H9 (cell line): Measurements from ENCODE around the gene COL4A2. TPM values are rescaled to one million over a fixed set of nuclear protein-coding genes. Genes with fewer than 3 reads are reported as not detected.

Experiments
- DNase-seq: peaks from one replicate; pipeline ENCODE4 v3.0.0-alpha.2; 2017
- H2AFZ ChIP-seq: one replicate; pipeline ENCODE4 v1.6.1; 2013; ENCODE audit warnings: mild to moderate bottlenecking, low read length, control low read depth, moderate library complexity
- H2AK5ac ChIP-seq: 2 replicates; pipeline ENCODE4 v1.6.1; 2013; ENCODE audit warnings: low read length, control low read depth, mixed read lengths; ENCODE audit not compliant: insufficient read length
- H2BK120ac ChIP-seq: one replicate; pipeline ENCODE4 v1.6.1; 2013; ENCODE audit warnings: low read depth, mild to moderate bottlenecking, low read length, control low read depth, inconsistent platforms; ENCODE audit not compliant: poor library complexity, severe bottlenecking
- H2BK12ac ChIP-seq: 2 replicates; pipeline ENCODE4 v1.6.1; 2013; ENCODE audit warnings: low read length, control low read depth, mixed read lengths, low read depth; ENCODE audit not compliant: insufficient read length
- H2BK15ac ChIP-seq: 2 replicates; pipeline ENCODE4 v1.6.1; 2013; ENCODE audit warnings: low read depth, low read length, control low read depth
- H2BK20ac ChIP-seq: one replicate; pipeline ENCODE4 v1.6.1; 2013; ENCODE audit warnings: low read depth, mild to moderate bottlenecking, low read length, control low read depth, inconsistent platforms; ENCODE audit not compliant: poor library complexity, severe bottlenecking
- H2BK5ac ChIP-seq: 2 replicates; pipeline ENCODE4 v1.6.1; 2013; ENCODE audit warnings: low read length, control low read depth, mixed read lengths; ENCODE audit not compliant: insufficient read length
- H3K14ac ChIP-seq: 2 replicates; pipeline ENCODE4 v1.6.1; 2013; ENCODE audit warnings: low read length, control low read depth; ENCODE audit not compliant: insufficient read depth
- H3K18ac ChIP-seq: 2 replicates; pipeline ENCODE4 v1.6.1; 2013; ENCODE audit warnings: low read depth, mild to moderate bottlenecking, mixed read lengths, low read length, control low read depth; ENCODE audit not compliant: insufficient read length
- H3K23ac ChIP-seq: 2 replicates; pipeline ENCODE4 v1.6.1; 2013; ENCODE audit warnings: low read length, control low read depth, mixed read lengths, low read depth; ENCODE audit not compliant: insufficient read length
- H3K23me2 ChIP-seq: 2 replicates; pipeline ENCODE4 v1.6.1; 2013; ENCODE audit warnings: low read depth, mild to moderate bottlenecking, mixed read lengths, low read length, control low read depth; ENCODE audit not compliant: insufficient read length, poor library complexity, severe bottlenecking
- H3K27ac ChIP-seq: 2 replicates; pipeline ENCODE4 v1.5.1; 2013; ENCODE audit warnings: low read length, control low read depth, mixed read lengths, low read depth; ENCODE audit not compliant: insufficient read length
- H3K27me3 ChIP-seq: 2 replicates; pipeline ENCODE4 v1.6.1; 2013; ENCODE audit warnings: low read length, control low read depth, inconsistent platforms; ENCODE audit not compliant: insufficient read depth
- H3K4ac ChIP-seq: 2 replicates; pipeline ENCODE4 v1.6.1; 2013; ENCODE audit warnings: low read depth, mild to moderate bottlenecking, control low read depth, inconsistent platforms, low read length, moderate library complexity
- H3K4me1 ChIP-seq: 2 replicates; pipeline ENCODE4 v1.6.1; 2013; ENCODE audit warnings: low read length, control low read depth, inconsistent platforms; ENCODE audit not compliant: insufficient read depth
- H3K4me2 ChIP-seq: 2 replicates; pipeline ENCODE4 v1.6.1; 2013; ENCODE audit warnings: low read length, control low read depth, mixed read lengths; ENCODE audit not compliant: insufficient read length, insufficient read depth
- H3K56ac ChIP-seq: 2 replicates; pipeline ENCODE4 v1.6.1; 2013; ENCODE audit warnings: low read depth, mild to moderate bottlenecking, mixed read lengths, low read length, control low read depth; ENCODE audit not compliant: insufficient read length
- H3K79me1 ChIP-seq: 2 replicates; pipeline ENCODE4 v1.6.1; 2013; ENCODE audit warnings: low read depth, mild to moderate bottlenecking, moderate library complexity, low read length, control low read depth, inconsistent platforms; ENCODE audit not compliant: insufficient read depth, poor library complexity, severe bottlenecking
- H3K79me2 ChIP-seq: 2 replicates; pipeline ENCODE4 v1.6.1; 2013; ENCODE audit warnings: low read length, control low read depth, inconsistent platforms; ENCODE audit not compliant: insufficient read depth
- H3K9ac ChIP-seq: 2 replicates; pipeline ENCODE4 v1.6.1; 2013; ENCODE audit warnings: low read length, control low read depth, mixed read lengths; ENCODE audit not compliant: insufficient read length; ENCODE audit errors: extremely low read depth
- H3K9me3 ChIP-seq: one replicate; pipeline ENCODE4 v1.6.1; 2013; ENCODE audit warnings: low read depth, low read length, inconsistent platforms; ENCODE audit not compliant: control insufficient read depth
- H3T11ph ChIP-seq: one replicate; pipeline ENCODE4 v1.6.1; 2013; ENCODE audit warnings: mild to moderate bottlenecking, low read length, control low read depth, inconsistent platforms
- H4K20me1 ChIP-seq: one replicate; pipeline ENCODE4 v1.6.1; 2013; ENCODE audit not compliant: control insufficient read depth, insufficient read length, insufficient read depth
- H4K5ac ChIP-seq: 2 replicates; pipeline ENCODE4 v1.6.1; 2013; ENCODE audit warnings: low read depth, mild to moderate bottlenecking, mixed read lengths, low read length, control low read depth; ENCODE audit not compliant: insufficient read length
- H4K8ac ChIP-seq: replicated peaks from 2 replicates; pipeline ENCODE4 v1.6.1; 2013; ENCODE audit warnings: low read length, control low read depth, mixed read lengths, low read depth; ENCODE audit not compliant: insufficient read length
- H4K91ac ChIP-seq: 2 replicates; pipeline ENCODE4 v1.6.1; 2013; ENCODE audit warnings: low read depth, mild to moderate bottlenecking, moderate library complexity, mixed read lengths, low read length, control low read depth; ENCODE audit not compliant: insufficient read length
- H3K27ac Mint-ChIP-seq, 3 experiments: 2 replicates in 2 of 3; 3 replicates in 1 of 3; pipeline ENCODE4 v1.8.0; 2020 to 2021; ENCODE audit warnings: mixed read lengths in 3 of 3, mild to moderate bottlenecking in 1 of 3, moderate library complexity in 1 of 3
- H3K27me3 Mint-ChIP-seq: 2 replicates; pipeline ENCODE4 v1.8.0; 2021; ENCODE audit warnings: low read depth, mild to moderate bottlenecking, moderate library complexity, mixed read lengths
- H3K36me3 Mint-ChIP-seq, 3 experiments: 2 replicates in 2 of 3; 3 replicates in 1 of 3; pipeline ENCODE4 v1.8.0; 2020 to 2021; ENCODE audit warnings: low read depth in 3 of 3, mixed read lengths in 3 of 3; ENCODE audit not compliant: insufficient read depth in 1 of 3
- H3K4me1 Mint-ChIP-seq, 2 experiments: 2 replicates each; pipeline ENCODE4 v1.8.0; 2020; ENCODE audit warnings: mixed read lengths in 2 of 2
- H3K4me3 Mint-ChIP-seq, 2 experiments: 2 replicates in 1 of 2; 3 replicates in 1 of 2; pipeline ENCODE4 v1.8.0; 2020 to 2021; ENCODE audit warnings: mild to moderate bottlenecking in 2 of 2, mixed read lengths in 2 of 2, moderate library complexity in 1 of 2
- H3K9me3 Mint-ChIP-seq, 2 experiments: 2 replicates in 1 of 2; 3 replicates in 1 of 2; pipeline ENCODE4 v1.8.0; 2020; ENCODE audit warnings: mild to moderate bottlenecking in 2 of 2, mixed read lengths in 2 of 2, moderate library complexity in 1 of 2
- WGBS: extraction: QIAGEN DNeasy Blood & Tissue Kit; methylation state at CpG from one replicate; pipeline ENCODE4 v1.1.7; 2013; ENCODE audit warnings: missing lambda C conversion rate, low lambda C conversion rate, mixed read lengths; ENCODE audit not compliant: insufficient read length; ENCODE audit errors: extremely low coverage; 5-methylcytosine and 5-hydroxymethylcytosine counted together
- total RNA-seq: library from RNA; stranded (reverse); gene quantifications from 2 replicates; pipeline ENCODE4 v1.2.1, GENCODE V29; 2021
- TF ChIP-seq, protein P1 (sequence below): fragments of 200-600 bp; sonication (generic); conservative IDR thresholded peaks from 3 replicates; pipeline ENCODE4 v1.8.0; 2021; ENCODE audit warnings: antibody characterized with exemption, mild to moderate bottlenecking

Gene COL4A2
- total RNA-seq, 1 experiment from 2014 or later = 76.5 TPM

DNA sequence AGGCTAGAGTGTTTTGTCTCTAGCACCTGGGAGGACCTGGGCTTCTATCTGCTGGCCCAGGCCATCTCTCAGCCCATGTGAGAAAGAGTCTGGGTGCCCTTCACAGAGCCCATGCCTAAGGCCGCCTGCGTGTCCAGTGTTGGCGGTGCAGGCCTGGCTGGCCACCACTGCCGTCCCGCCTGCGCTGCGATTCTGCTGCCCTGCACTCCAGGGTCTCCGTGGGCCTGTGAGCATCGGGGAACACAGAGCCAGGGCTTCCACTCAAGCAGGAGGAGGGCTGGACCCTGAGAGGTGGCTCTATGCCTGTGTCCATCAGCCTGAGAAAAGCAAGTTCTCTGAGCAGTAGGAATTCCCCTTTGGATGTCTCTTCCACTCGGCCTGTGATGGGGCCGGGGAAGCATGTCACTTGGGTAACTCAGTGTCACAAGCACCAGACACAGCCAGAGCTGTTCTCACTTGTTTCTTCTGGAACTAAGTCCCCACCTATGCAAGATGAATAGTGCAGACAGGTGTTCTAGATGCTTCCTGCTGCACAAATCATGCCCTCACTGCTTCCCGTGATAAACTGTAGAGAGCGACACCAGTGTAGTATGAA lies 160.5 kb downstream of the COL4A2 start:
- Mint-ChIP-seq H3K27me3 (no peaks in the 10 kb centered on the region), H3K4me3 (no peak overlapping the region), H3K4me1 (peaks cover 17 to 19% of the 10 kb centered on the region in 2 experiments), H3K27ac (peak overlapping the region in 1 of 3 experiments; percentile 88; a peak in 3 of 7 replicates), H3K36me3 (peaks cover 12 to 53% (median 44%) of the 10 kb centered on the region in 3 experiments; a peak in 6 of 7 replicates), H3K9me3 (no peaks in the 10 kb centered on the region)
- H3K23me2 ChIP-seq = no peaks in the 10 kb centered on the region
- no peak overlapping the region for H3K9ac ChIP-seq
- H3K4me1 ChIP-seq = no peaks in the 10 kb centered on the region
- no peak overlapping the region for H3K4ac ChIP-seq
- no peak overlapping the region for H4K5ac ChIP-seq
- no peaks in the 10 kb centered on the region for H3K79me2 ChIP-seq
- H3K18ac ChIP-seq = no peak overlapping the region
- no CpG with 5 or more reads among the region's 13 CpGs for WGBS
- H2AFZ ChIP-seq = no peak overlapping the region
- H3K79me1 ChIP-seq = no peaks in the 10 kb centered on the region
- no peak overlapping the region for H4K91ac ChIP-seq
- no peak overlapping the region for H2BK120ac ChIP-seq
- H3K27me3 ChIP-seq = no peaks in the 10 kb centered on the region
- H2BK5ac ChIP-seq = no peak overlapping the region
- H3K23ac ChIP-seq = no peak overlapping the region
- no peaks in the 10 kb centered on the region for H4K20me1 ChIP-seq
- H2BK15ac ChIP-seq = no peak overlapping the region
- no peak overlapping the region for H3K4me2 ChIP-seq
- H4K8ac ChIP-seq = no peak overlapping the region
- TF ChIP-seq, protein P1, sequence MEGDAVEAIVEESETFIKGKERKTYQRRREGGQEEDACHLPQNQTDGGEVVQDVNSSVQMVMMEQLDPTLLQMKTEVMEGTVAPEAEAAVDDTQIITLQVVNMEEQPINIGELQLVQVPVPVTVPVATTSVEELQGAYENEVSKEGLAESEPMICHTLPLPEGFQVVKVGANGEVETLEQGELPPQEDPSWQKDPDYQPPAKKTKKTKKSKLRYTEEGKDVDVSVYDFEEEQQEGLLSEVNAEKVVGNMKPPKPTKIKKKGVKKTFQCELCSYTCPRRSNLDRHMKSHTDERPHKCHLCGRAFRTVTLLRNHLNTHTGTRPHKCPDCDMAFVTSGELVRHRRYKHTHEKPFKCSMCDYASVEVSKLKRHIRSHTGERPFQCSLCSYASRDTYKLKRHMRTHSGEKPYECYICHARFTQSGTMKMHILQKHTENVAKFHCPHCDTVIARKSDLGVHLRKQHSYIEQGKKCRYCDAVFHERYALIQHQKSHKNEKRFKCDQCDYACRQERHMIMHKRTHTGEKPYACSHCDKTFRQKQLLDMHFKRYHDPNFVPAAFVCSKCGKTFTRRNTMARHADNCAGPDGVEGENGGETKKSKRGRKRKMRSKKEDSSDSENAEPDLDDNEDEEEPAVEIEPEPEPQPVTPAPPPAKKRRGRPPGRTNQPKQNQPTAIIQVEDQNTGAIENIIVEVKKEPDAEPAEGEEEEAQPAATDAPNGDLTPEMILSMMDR = no peak
- H3K56ac ChIP-seq = no peak overlapping the region
- H3K27ac ChIP-seq = peak overlapping the region; percentile 24
- H2AK5ac ChIP-seq = no peak overlapping the region
- no peak overlapping the region for H2BK20ac ChIP-seq
- no peak overlapping the region for H3T11ph ChIP-seq
- no peak overlapping the region for H2BK12ac ChIP-seq
- H3K14ac ChIP-seq = no peak overlapping the region
- no peak for DNase-seq
- H3K9me3 ChIP-seq = no peaks in the 10 kb centered on the region
